ENCODE measurements around the gene TRHDE. TPM values are rescaled to one million over a fixed set of nuclear protein-coding genes. Genes with fewer than 3 reads are reported as not detected.

The TRHDE gene
- total and polyA plus RNA-seq, 2 donors (not counting 3 experiments of a cell fraction or from before 2014, with no cell fraction given): not detected

- no peak overlapping the region for H3K27ac ChIP-seq (ENCODE audit: insufficient read depth, low read depth, low read length)
- no peaks in the 10 kb centered on the region for H3K79me2 ChIP-seq (ENCODE audit: control insufficient read depth, insufficient read depth, low read length)
- no peak overlapping the region for H3K4me2 ChIP-seq (ENCODE audit: insufficient read depth, low read length)
- no peaks in the 10 kb centered on the region for H3K27me3 ChIP-seq (ENCODE audit: control insufficient read depth in 2 of 2, insufficient read depth in 2 of 2, low read length in 2 of 2)
- peaks cover 3% of the 10 kb centered on the region for H3K9me3 ChIP-seq (replicated peaks; ENCODE audit: control insufficient read depth, insufficient read depth, low read length)
- ChIA-PET CTCF (no interaction called here), POLR2A (no interaction called here)
- DNase-seq (ENCODE audit: low read depth, low spot score) (no peak), FAIRE-seq (no peak)
- dilution Hi-C loops (cut with MboI; ENCODE audit: extremely low pct_ligation_motif_present, low sequenced_read_pairs) (no loop called here), intact Hi-C loops (cut with micrococcal nuclease) (no loop called here)
- no TSS peak for BruUV-seq (replicated peaks)
- H3K36me3 ChIP-seq (ENCODE audit: control insufficient read depth in 2 of 2, extremely low read depth in 1 of 2, insufficient read depth in 2 of 2, low read length in 2 of 2): no peaks in the 10 kb centered on the region
- no peaks in the 10 kb centered on the region for H3K4me1 ChIP-seq (ENCODE audit: control insufficient read depth, extremely low read depth, insufficient read depth, low read length)
- no peak overlapping the region for H2AFZ ChIP-seq (ENCODE audit: low read depth, low read length)
- no peak overlapping the region for H3K4me3 ChIP-seq (replicated peaks in 1 of 3; ENCODE audit: insufficient read depth in 1 of 3, low read depth in 1 of 3, low read length in 3 of 3)
- TF ChIP-seq JUN (IDR thresholded peaks at IDR 0.05; ENCODE audit: borderline replicate concordance, insufficient read depth, insufficient read length, low read depth) (no peak), EZH2 (IDR thresholded peaks at IDR 0.05; ENCODE audit: borderline replicate concordance, low read depth, low read length, severe bottlenecking) (no peak)
- TF ChIP-seq, protein P1, sequence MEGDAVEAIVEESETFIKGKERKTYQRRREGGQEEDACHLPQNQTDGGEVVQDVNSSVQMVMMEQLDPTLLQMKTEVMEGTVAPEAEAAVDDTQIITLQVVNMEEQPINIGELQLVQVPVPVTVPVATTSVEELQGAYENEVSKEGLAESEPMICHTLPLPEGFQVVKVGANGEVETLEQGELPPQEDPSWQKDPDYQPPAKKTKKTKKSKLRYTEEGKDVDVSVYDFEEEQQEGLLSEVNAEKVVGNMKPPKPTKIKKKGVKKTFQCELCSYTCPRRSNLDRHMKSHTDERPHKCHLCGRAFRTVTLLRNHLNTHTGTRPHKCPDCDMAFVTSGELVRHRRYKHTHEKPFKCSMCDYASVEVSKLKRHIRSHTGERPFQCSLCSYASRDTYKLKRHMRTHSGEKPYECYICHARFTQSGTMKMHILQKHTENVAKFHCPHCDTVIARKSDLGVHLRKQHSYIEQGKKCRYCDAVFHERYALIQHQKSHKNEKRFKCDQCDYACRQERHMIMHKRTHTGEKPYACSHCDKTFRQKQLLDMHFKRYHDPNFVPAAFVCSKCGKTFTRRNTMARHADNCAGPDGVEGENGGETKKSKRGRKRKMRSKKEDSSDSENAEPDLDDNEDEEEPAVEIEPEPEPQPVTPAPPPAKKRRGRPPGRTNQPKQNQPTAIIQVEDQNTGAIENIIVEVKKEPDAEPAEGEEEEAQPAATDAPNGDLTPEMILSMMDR (IDR thresholded peaks at IDR 0.05; ENCODE audit: extremely low read depth in 1 of 2, insufficient read depth in 1 of 2, low read depth in 1 of 2, low read length in 2 of 2): no peak
- H3K9me1 ChIP-seq (replicated peaks; ENCODE audit: control insufficient read depth, extremely low read depth, insufficient read depth, low read length): no peaks in the 10 kb centered on the region
- H3K9ac ChIP-seq (replicated peaks; ENCODE audit: extremely low read depth, insufficient read depth, low read length): no peak overlapping the region
- no peaks in the 10 kb centered on the region for H4K20me1 ChIP-seq (replicated peaks; ENCODE audit: control insufficient read depth, extremely low read depth, insufficient read depth, low read length)
Measured at GRCh38 chr12:72318341-72318740, 46.2 kb downstream of the TRHDE start.

GRCh38 chr12:72323881-72324280 is 51.7 kb downstream of the TRHDE start:
- Histone ChIP-seq H3K9me1 (replicated peaks; ENCODE audit: control insufficient read depth, extremely low read depth, insufficient read depth, low read length) (no peaks in the 10 kb centered on the region), H3K4me2 (ENCODE audit: insufficient read depth, low read length) (no peak overlapping the region), H3K79me2 (ENCODE audit: control insufficient read depth, insufficient read depth, low read length) (no peaks in the 10 kb centered on the region), H2AFZ (ENCODE audit: low read depth, low read length) (no peak overlapping the region), H3K9me3 (replicated peaks; ENCODE audit: control insufficient read depth, insufficient read depth, low read length) (no peaks in the 10 kb centered on the region), H3K27ac (ENCODE audit: insufficient read depth, low read depth, low read length) (no peak overlapping the region), H4K20me1 (replicated peaks; ENCODE audit: control insufficient read depth, extremely low read depth, insufficient read depth, low read length) (no peaks in the 10 kb centered on the region), H3K4me1 (ENCODE audit: control insufficient read depth, extremely low read depth, insufficient read depth, low read length) (no peaks in the 10 kb centered on the region), H3K9ac (replicated peaks; ENCODE audit: extremely low read depth, insufficient read depth, low read length) (no peak overlapping the region), H3K27me3 (ENCODE audit: control insufficient read depth in 2 of 2, insufficient read depth in 2 of 2, low read length in 2 of 2) (no peaks in the 10 kb centered on the region), H3K36me3 (ENCODE audit: control insufficient read depth in 2 of 2, extremely low read depth in 1 of 2, insufficient read depth in 2 of 2, low read length in 2 of 2) (no peaks in the 10 kb centered on the region), H3K4me3 (replicated peaks in 1 of 3; ENCODE audit: insufficient read depth in 1 of 3, low read depth in 1 of 3, low read length in 3 of 3) (no peak overlapping the region)
- POLR2A ChIA-PET: no interaction called here
- dilution Hi-C loops (cut with MboI; ENCODE audit: extremely low pct_ligation_motif_present, low sequenced_read_pairs) (no loop called here), intact Hi-C loops (cut with micrococcal nuclease) (no loop called here)
- TF ChIP-seq POLR2AphosphoS5 (IDR thresholded peaks at IDR 0.05; ENCODE audit: insufficient read depth, low read depth, low read length) (no peak), JUN (IDR thresholded peaks at IDR 0.05; ENCODE audit: borderline replicate concordance, insufficient read depth, insufficient read length, low read depth) (no peak), MAX (IDR thresholded peaks at IDR 0.05; ENCODE audit: insufficient read depth, insufficient read length) (no peak), POLR2A (IDR thresholded peaks at IDR 0.05; ENCODE audit: low read depth, low read length) (no peak), GATA2 (IDR thresholded peaks at IDR 0.05; ENCODE audit: insufficient read depth, insufficient read length, low read depth, low read length) (no peak), EZH2 (IDR thresholded peaks at IDR 0.05; ENCODE audit: borderline replicate concordance, low read depth, low read length, severe bottlenecking) (no peak), FOS (IDR thresholded peaks at IDR 0.05; ENCODE audit: borderline replicate concordance, insufficient read depth, low read length) (no peak), MYC (IDR thresholded peaks at IDR 0.05; ENCODE audit: low read depth, low read length) (no peak)
- TF ChIP-seq, protein P1 (IDR thresholded peaks at IDR 0.05; ENCODE audit: extremely low read depth in 1 of 2, insufficient read depth in 1 of 2, low read depth in 1 of 2, low read length in 2 of 2): no peak
- DNase-seq (ENCODE audit: low read depth, low spot score) (no peak), FAIRE-seq (no peak)
- CTCF ChIA-PET: no interaction called here
- no TSS peak for BruUV-seq (replicated peaks)
